A549 (cell line): ENCODE data around the gene MYRIP.
"Not testable (repeated sequence)": the region's sequence is repeated elsewhere in the genome, so short reads cannot be mapped to it uniquely, and the experiment has no call there.

Experiments
- CTCF ChIP-seq: fragments of >200 bp; sonication (Bioruptor Twin); formaldehyde crosslinking; IDR thresholded peaks from 3 replicates; pipeline ENCODE4 v1.5.1; 2016
- EP300 ChIP-seq, 2 experiments: fragments of >200 bp; sonication (Bioruptor Twin); formaldehyde crosslinking; IDR thresholded peaks; 2 replicates in 1 of 2; 3 replicates in 1 of 2; pipeline ENCODE4 v1.6.1; 2016 to 2017

GRCh38 chr3:40133886-40134575 lies 324.6 kb downstream of the MYRIP start:
- not testable (repeated sequence) for TF ChIP-seq EP300 (IDR thresholded peaks at IDR 0.05); CTCF
